CD14-positive monocyte (primary cell): Measurements from ENCODE around the gene ABCC2. TPM values are rescaled to one million over a fixed set of nuclear protein-coding genes. Genes with fewer than 3 reads are reported as not detected.
"Not testable (repeated sequence)": the region's sequence is repeated elsewhere in the genome, so short reads cannot be mapped to it uniquely, and the experiment has no call there.

Experiments used
- DNase-seq, 3 donors: peaks; one replicate each; pipeline ENCODE4 v3.0.0-alpha.2; 2011 to 2022
- H2AFZ ChIP-seq: 2 replicates; pipeline ENCODE4 v1.6.0; 2012; ENCODE audit warnings: mild to moderate bottlenecking, low read depth, low read length, inconsistent platforms; ENCODE audit not compliant: insufficient read depth, poor library complexity, severe bottlenecking
- H3K27ac ChIP-seq, 2 donors: 1 replicate in 1 of 2; 2 replicates in 1 of 2; pipeline ENCODE4 v1.5.1; 2012 to 2013; ENCODE audit warnings: low read length in 2 of 2, control low read depth in 1 of 2, inconsistent platforms in 1 of 2, low read depth in 1 of 2, mild to moderate bottlenecking in 1 of 2
- H3K27me3 ChIP-seq, 2 donors: one replicate each; pipeline versions ENCODE4 v1.6.0 to v1.6.1; 2011 to 2013; ENCODE audit warnings: low read length in 2 of 2; ENCODE audit not compliant: control insufficient read depth in 2 of 2, insufficient read depth in 2 of 2
- H3K36me3 ChIP-seq, 2 donors: replicated peaks in 1 of 2; 1 replicate in 1 of 2; 2 replicates in 1 of 2; pipeline versions ENCODE4 v1.5.1 to v1.6.1; 2012 to 2013; ENCODE audit warnings: low read length in 2 of 2, control low read depth in 1 of 2, inconsistent platforms in 1 of 2, mild to moderate bottlenecking in 1 of 2; ENCODE audit not compliant: insufficient read depth in 2 of 2, control insufficient read depth in 1 of 2
- H3K4me1 ChIP-seq, 2 donors: 1 replicate in 1 of 2; 2 replicates in 1 of 2; pipeline versions ENCODE4 v1.5.1 to v1.6.1; 2012 to 2013; ENCODE audit warnings: low read length in 2 of 2, control low read depth in 1 of 2, inconsistent platforms in 1 of 2, mild to moderate bottlenecking in 1 of 2, moderate library complexity in 1 of 2; ENCODE audit not compliant: insufficient read depth in 2 of 2, control insufficient read depth in 1 of 2
- H3K4me2 ChIP-seq: replicated peaks from 2 replicates; pipeline ENCODE3; 2012; ENCODE audit warnings: low read length, moderate library complexity, mild to moderate bottlenecking; ENCODE audit not compliant: poor library complexity, severe bottlenecking; ENCODE audit errors: extremely low read depth
- H3K4me3 ChIP-seq, 3 experiments: fragments of 200-600 bp in 1 of 3; sonication (generic) in 1 of 3; replicated peaks in 1 of 3; 1 replicate in 2 of 3; 2 replicates in 1 of 3; pipeline ENCODE4 v1.5.1; 2011 to 2013; ENCODE audit warnings: low read length in 3 of 3, mild to moderate bottlenecking in 3 of 3, control low read depth in 2 of 3, low read depth in 2 of 3, inconsistent platforms in 1 of 3, moderate library complexity in 1 of 3
- H3K79me2 ChIP-seq: 2 replicates; pipeline ENCODE4 v1.6.0; 2012; ENCODE audit warnings: mild to moderate bottlenecking, control low read depth, inconsistent platforms, low read length, moderate library complexity; ENCODE audit not compliant: insufficient read depth
- H3K9ac ChIP-seq: 2 replicates; pipeline ENCODE4 v1.6.0; 2017; ENCODE audit warnings: low read length, mild to moderate bottlenecking; ENCODE audit not compliant: insufficient read depth, poor library complexity, severe bottlenecking
- H3K9me3 ChIP-seq, 2 donors: replicated peaks in 1 of 2; 1 replicate in 1 of 2; 2 replicates in 1 of 2; pipeline versions ENCODE4 v1.5.1 to v1.6.1; 2012 to 2013; ENCODE audit warnings: low read length in 2 of 2, control low read depth in 1 of 2; ENCODE audit not compliant: control insufficient read depth in 1 of 2, insufficient read depth in 1 of 2
- H4K20me1 ChIP-seq: 2 replicates; pipeline ENCODE4 v1.6.0; 2012; ENCODE audit warnings: mild to moderate bottlenecking, low read length, control low read depth, moderate library complexity; ENCODE audit not compliant: insufficient read depth
- H3K27ac Mint-ChIP-seq, 7 donors: one replicate each; pipeline ENCODE4 v1.8.0; 2020; ENCODE audit warnings: mild to moderate bottlenecking in 7 of 7, mixed read lengths in 7 of 7, moderate library complexity in 6 of 7, inconsistent platforms in 2 of 7
- H3K27me3 Mint-ChIP-seq, 3 donors: one replicate each; pipeline ENCODE4 v1.8.0; 2021 to 2022; ENCODE audit warnings: low read depth in 3 of 3, mild to moderate bottlenecking in 3 of 3, mixed read lengths in 3 of 3, moderate library complexity in 3 of 3, inconsistent platforms in 1 of 3
- H3K36me3 Mint-ChIP-seq, 2 donors: one replicate each; pipeline ENCODE4 v1.8.0; 2020; ENCODE audit warnings: mixed read lengths in 2 of 2, inconsistent platforms in 1 of 2, mild to moderate bottlenecking in 1 of 2
- H3K4me1 Mint-ChIP-seq: one replicate; pipeline ENCODE4 v1.8.0; 2020; ENCODE audit warnings: mild to moderate bottlenecking, mixed read lengths
- H3K4me3 Mint-ChIP-seq, 2 donors: one replicate each; pipeline ENCODE4 v1.8.0; 2020; ENCODE audit warnings: mild to moderate bottlenecking in 2 of 2, mixed read lengths in 2 of 2, moderate library complexity in 1 of 2
- H3K9me3 Mint-ChIP-seq, 7 donors: one replicate each; pipeline ENCODE4 v1.8.0; 2020 to 2022; ENCODE audit warnings: mixed read lengths in 7 of 7, mild to moderate bottlenecking in 6 of 7, moderate library complexity in 6 of 7, inconsistent platforms in 2 of 7
- WGBS: methylation state at CpG from one replicate; pipeline ENCODE4 v1.1.5; 2013; ENCODE audit warnings: missing lambda C conversion rate; ENCODE audit not compliant: insufficient coverage; 5-methylcytosine and 5-hydroxymethylcytosine counted together
- intact Hi-C, 2 donors: fragments of 100-400 bp; cut with micrococcal nuclease; formaldehyde crosslinking; loops; one replicate each; pipeline versions ENCODE4 v1.15.0 to v1.15.1; 2023
- polyA plus RNA-seq, 3 donors: library from polyadenylated mRNA; depleted of rRNA in 1 of 3; unstranded in 2 of 3; stranded (reverse) in 1 of 3; fragments of 300-500 nt in 2 of 3; fragments of >200 nt in 1 of 3; fragmentation: Illumina TruSeq in 2 of 3; gene quantifications; 1 replicate in 2 of 3; 2 replicates in 1 of 3; pipeline ENCODE4 v1.2.3, GENCODE V29; 2012 to 2021
- TF ChIP-seq, protein P1 (sequence below): fragments of 200-600 bp; IDR thresholded peaks from one replicate; pipeline ENCODE4 v1.8.0; 2022; ENCODE audit warnings: antibody characterized with exemption, mild to moderate bottlenecking

ABCC2 gene
- polyA plus RNA-seq, 3 donors: 0.09 to 2.7 (median 0.35) TPM

DNA sequence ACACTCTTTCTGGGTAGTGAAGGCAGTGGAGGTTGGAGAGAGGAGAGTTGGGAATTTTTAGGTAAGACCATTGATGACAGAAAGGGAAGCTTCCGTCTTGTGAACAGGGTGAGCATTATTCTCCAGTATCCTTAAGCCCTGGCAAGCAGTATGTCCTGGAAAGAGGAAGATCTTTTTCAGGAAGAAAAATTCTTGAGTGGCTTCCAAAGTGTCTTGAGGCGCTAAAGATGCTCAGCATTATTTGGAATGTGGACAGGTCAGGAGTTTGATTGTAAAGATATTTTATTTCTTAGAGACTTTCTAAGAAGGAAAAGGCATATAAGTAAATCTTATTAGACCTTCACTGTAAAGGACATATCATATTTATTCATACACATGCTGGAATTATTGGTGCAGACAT, 54.3 kb downstream of the ABCC2 start:
- TF ChIP-seq, protein P1, sequence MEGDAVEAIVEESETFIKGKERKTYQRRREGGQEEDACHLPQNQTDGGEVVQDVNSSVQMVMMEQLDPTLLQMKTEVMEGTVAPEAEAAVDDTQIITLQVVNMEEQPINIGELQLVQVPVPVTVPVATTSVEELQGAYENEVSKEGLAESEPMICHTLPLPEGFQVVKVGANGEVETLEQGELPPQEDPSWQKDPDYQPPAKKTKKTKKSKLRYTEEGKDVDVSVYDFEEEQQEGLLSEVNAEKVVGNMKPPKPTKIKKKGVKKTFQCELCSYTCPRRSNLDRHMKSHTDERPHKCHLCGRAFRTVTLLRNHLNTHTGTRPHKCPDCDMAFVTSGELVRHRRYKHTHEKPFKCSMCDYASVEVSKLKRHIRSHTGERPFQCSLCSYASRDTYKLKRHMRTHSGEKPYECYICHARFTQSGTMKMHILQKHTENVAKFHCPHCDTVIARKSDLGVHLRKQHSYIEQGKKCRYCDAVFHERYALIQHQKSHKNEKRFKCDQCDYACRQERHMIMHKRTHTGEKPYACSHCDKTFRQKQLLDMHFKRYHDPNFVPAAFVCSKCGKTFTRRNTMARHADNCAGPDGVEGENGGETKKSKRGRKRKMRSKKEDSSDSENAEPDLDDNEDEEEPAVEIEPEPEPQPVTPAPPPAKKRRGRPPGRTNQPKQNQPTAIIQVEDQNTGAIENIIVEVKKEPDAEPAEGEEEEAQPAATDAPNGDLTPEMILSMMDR: no peak
- Mint-ChIP-seq H3K9me3 (no peaks in the 10 kb centered on the region), H3K36me3 (no peaks in the 10 kb centered on the region), H3K4me1 (no peaks in the 10 kb centered on the region), H3K27me3 (peaks cover 0 to 2% (median 0%) of the 10 kb centered on the region in 3 donors), H3K27ac (no peak overlapping the region), H3K4me3 (no peak overlapping the region)
- no peak overlapping the region for H2AFZ ChIP-seq
- no peaks in the 10 kb centered on the region for H3K9me3 ChIP-seq
- H3K79me2 ChIP-seq: no peaks in the 10 kb centered on the region
- intact Hi-C loops: no loop called here
- 94% methylated on average over 2 of the region's 2 CpGs for WGBS
- H3K4me3 ChIP-seq: no peak overlapping the region
- no peak overlapping the region for H3K4me2 ChIP-seq
- H3K27ac ChIP-seq: no peak overlapping the region
- H3K4me1 ChIP-seq: no peaks in the 10 kb centered on the region
- no peaks in the 10 kb centered on the region for H4K20me1 ChIP-seq
- DNase-seq: no peak
- no peak overlapping the region for H3K9ac ChIP-seq
- no peaks in the 10 kb centered on the region for H3K36me3 ChIP-seq
- H3K27me3 ChIP-seq: no peaks in the 10 kb centered on the region

DNA sequence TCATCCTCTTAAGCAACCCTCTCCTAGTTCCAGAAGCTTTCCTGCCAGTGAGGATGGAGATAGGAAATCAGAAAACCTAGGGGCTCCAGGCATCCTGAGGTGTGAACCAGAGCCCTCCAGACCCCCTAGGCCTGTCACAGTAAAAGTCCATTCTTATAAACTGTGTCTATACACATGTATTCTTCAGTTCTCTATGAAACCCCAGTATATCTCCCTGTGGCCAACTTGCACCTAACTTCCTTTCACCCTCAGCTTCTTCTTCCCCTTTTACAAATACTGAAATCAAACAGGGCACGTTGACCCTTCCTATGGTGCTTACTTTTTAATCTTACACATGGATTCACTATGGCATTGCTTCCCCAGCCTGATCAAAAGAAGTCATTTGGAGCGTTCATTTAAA, 58.4 kb downstream of the ABCC2 start:
- H3K79me2 ChIP-seq, H4K20me1 ChIP-seq, DNase-seq, H3K9ac ChIP-seq, H3K27me3 ChIP-seq, H3K36me3 ChIP-seq, H3K4me3 Mint-ChIP-seq, H3K36me3 Mint-ChIP-seq, H3K4me3 ChIP-seq, H3K9me3 Mint-ChIP-seq, H3K27ac ChIP-seq, H3K9me3 ChIP-seq, H3K4me2 ChIP-seq, H2AFZ ChIP-seq, H3K27me3 Mint-ChIP-seq, intact Hi-C loops: not testable (repeated sequence)
- H3K4me1 ChIP-seq: peaks cover 8 to 10% of the 10 kb centered on the region in 2 donors
- Mint-ChIP-seq H3K4me1 (peaks cover 18% of the 10 kb centered on the region), H3K27ac (peak overlapping the region in 1 of 7 donors; percentile 70)
- 54% methylated on average over 2 of the region's 2 CpGs for WGBS
